MM.1S (cell line): Measurements from ENCODE around the gene AHCYL2.
A peak's percentile ranks its signal among the peaks of the same experiment; 100 is the strongest.
"Not testable (repeated sequence)": the region's sequence is repeated elsewhere in the genome, so short reads cannot be mapped to it uniquely, and the experiment has no call there.

Source experiments
- DNase-seq: peaks from one replicate; pipeline ENCODE4 v3.0.0-alpha.2; 2015
- H2AFZ ChIP-seq: fragments of 300-600 bp; sonication (generic); 2 replicates; pipeline ENCODE4 v1.6.0; 2016; ENCODE audit warnings: antibody characterized with exemption, low read length
- H3F3A ChIP-seq: fragments of 300-600 bp; sonication (generic); 2 replicates; pipeline ENCODE4 v1.6.1; 2016; ENCODE audit warnings: mild to moderate bottlenecking, antibody characterized with exemption, low read length, moderate library complexity, mixed read lengths; ENCODE audit not compliant: insufficient read depth
- H3K27ac ChIP-seq: fragments of 300-600 bp; sonication (generic); 2 replicates; pipeline ENCODE4 v1.5.1; 2016; ENCODE audit warnings: mild to moderate bottlenecking, low read length
- H3K27me3 ChIP-seq: fragments of 300-600 bp; sonication (generic); replicated peaks from 2 replicates; pipeline ENCODE4 v1.6.0; 2016; ENCODE audit warnings: low read length; ENCODE audit not compliant: insufficient read depth
- H3K36me3 ChIP-seq: fragments of 300-600 bp; sonication (generic); replicated peaks from 2 replicates; pipeline ENCODE4 v1.6.1; 2016; ENCODE audit warnings: mild to moderate bottlenecking, low read length, mixed read lengths; ENCODE audit not compliant: insufficient read depth
- H3K4me1 ChIP-seq: fragments of 300-600 bp; sonication (generic); 2 replicates; pipeline ENCODE4 v1.6.1; 2016; ENCODE audit warnings: low read length, mixed read lengths
- H3K4me2 ChIP-seq: fragments of 300-600 bp; sonication (generic); 2 replicates; pipeline ENCODE4 v1.6.0; 2016; ENCODE audit warnings: low read depth, low read length
- H3K4me3 ChIP-seq: fragments of 300-600 bp; sonication (generic); 2 replicates; pipeline ENCODE4 v1.5.1; 2016; ENCODE audit warnings: low read length, mixed read lengths
- H3K79me2 ChIP-seq: fragments of 300-600 bp; sonication (generic); 2 replicates; pipeline ENCODE4 v1.6.1; 2016; ENCODE audit warnings: mixed run types, low read length, mixed read lengths
- H3K9ac ChIP-seq: fragments of 300-600 bp; sonication (generic); 2 replicates; pipeline ENCODE4 v1.6.1; 2016; ENCODE audit warnings: low read length, mixed read lengths
- H3K9me2 ChIP-seq: fragments of 300-600 bp; sonication (generic); replicated peaks from 2 replicates; pipeline ENCODE4 v1.6.1; 2016; ENCODE audit warnings: mild to moderate bottlenecking, low read length, mixed read lengths; ENCODE audit not compliant: insufficient read depth
- H3K9me3 ChIP-seq: fragments of 300-600 bp; sonication (generic); replicated peaks from 2 replicates; pipeline ENCODE4 v1.6.1; 2016; ENCODE audit warnings: mild to moderate bottlenecking, low read length, mixed read lengths; ENCODE audit not compliant: insufficient read depth
- H4K20me1 ChIP-seq: fragments of 300-600 bp; sonication (generic); 2 replicates; pipeline ENCODE4 v1.6.1; 2016; ENCODE audit warnings: mild to moderate bottlenecking, low read length, moderate library complexity, mixed read lengths; ENCODE audit not compliant: insufficient read depth
- EZH2 ChIP-seq: fragments of 300-600 bp; sonication (generic); optimal IDR thresholded peaks from 2 replicates; pipeline ENCODE3; 2017; ENCODE audit warnings: low read depth, mild to moderate bottlenecking, antibody characterized with exemption, low read length, mixed read lengths
- EZH2phosphoT487 ChIP-seq: fragments of 300-600 bp; sonication (generic); IDR thresholded peaks from 2 replicates; pipeline ENCODE4 v1.6.1; 2018; ENCODE audit warnings: antibody characterized with exemption, low read length
- TF ChIP-seq, protein P1 (sequence below): fragments of 300-600 bp; sonication (generic); IDR thresholded peaks from 2 replicates; pipeline ENCODE4 v1.5.1; 2016; ENCODE audit warnings: antibody characterized with exemption, low read length, mixed read lengths

Gene AHCYL2

DNA sequence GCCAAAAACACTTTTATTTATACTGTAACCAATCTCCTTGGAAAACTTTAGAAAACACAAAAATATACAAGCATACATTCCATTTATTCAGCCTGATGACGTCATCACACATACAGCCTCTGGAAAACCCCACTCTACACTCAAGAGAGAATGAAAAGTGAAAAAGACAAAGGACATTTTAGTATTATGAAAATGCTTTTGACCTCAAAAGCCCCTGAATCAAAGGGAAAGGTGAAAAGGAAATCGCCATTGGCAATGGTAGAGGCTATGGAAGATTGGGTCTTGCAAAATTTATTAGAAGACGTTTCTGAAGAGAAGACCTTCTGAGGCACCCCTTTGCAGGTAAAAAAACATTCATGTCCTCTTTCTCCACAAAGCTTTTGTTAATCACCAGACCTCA lies 126.5 kb downstream of the AHCYL2 start:
- TF ChIP-seq, protein P1, sequence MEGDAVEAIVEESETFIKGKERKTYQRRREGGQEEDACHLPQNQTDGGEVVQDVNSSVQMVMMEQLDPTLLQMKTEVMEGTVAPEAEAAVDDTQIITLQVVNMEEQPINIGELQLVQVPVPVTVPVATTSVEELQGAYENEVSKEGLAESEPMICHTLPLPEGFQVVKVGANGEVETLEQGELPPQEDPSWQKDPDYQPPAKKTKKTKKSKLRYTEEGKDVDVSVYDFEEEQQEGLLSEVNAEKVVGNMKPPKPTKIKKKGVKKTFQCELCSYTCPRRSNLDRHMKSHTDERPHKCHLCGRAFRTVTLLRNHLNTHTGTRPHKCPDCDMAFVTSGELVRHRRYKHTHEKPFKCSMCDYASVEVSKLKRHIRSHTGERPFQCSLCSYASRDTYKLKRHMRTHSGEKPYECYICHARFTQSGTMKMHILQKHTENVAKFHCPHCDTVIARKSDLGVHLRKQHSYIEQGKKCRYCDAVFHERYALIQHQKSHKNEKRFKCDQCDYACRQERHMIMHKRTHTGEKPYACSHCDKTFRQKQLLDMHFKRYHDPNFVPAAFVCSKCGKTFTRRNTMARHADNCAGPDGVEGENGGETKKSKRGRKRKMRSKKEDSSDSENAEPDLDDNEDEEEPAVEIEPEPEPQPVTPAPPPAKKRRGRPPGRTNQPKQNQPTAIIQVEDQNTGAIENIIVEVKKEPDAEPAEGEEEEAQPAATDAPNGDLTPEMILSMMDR = no peak
- TF ChIP-seq EZH2phosphoT487 (no peak), EZH2 (no peak)
- no peaks in the 10 kb centered on the region for H3K36me3 ChIP-seq
- 0 out of 2 replicates have a peak, but pooled peaks cover 4% of the 10 kb centered on the region for H3F3A ChIP-seq
- H3K9me3 ChIP-seq = no peaks in the 10 kb centered on the region
- H3K27me3 ChIP-seq = no peaks in the 10 kb centered on the region
- no peaks in the 10 kb centered on the region for H4K20me1 ChIP-seq
- no peaks in the 10 kb centered on the region for H3K79me2 ChIP-seq
- H3K9me2 ChIP-seq = no peaks in the 10 kb centered on the region
- H3K27ac ChIP-seq = no peak overlapping the region
- peak overlapping the region; percentile 2; the same call in 1 of the 2 replicates for H3K4me2 ChIP-seq
- H3K4me1 ChIP-seq = peaks cover 25% of the 10 kb centered on the region
- H2AFZ ChIP-seq = no peak overlapping the region
- H3K4me3 ChIP-seq = no peak overlapping the region
- peak; percentile 25 for DNase-seq
- no peak overlapping the region for H3K9ac ChIP-seq

DNA sequence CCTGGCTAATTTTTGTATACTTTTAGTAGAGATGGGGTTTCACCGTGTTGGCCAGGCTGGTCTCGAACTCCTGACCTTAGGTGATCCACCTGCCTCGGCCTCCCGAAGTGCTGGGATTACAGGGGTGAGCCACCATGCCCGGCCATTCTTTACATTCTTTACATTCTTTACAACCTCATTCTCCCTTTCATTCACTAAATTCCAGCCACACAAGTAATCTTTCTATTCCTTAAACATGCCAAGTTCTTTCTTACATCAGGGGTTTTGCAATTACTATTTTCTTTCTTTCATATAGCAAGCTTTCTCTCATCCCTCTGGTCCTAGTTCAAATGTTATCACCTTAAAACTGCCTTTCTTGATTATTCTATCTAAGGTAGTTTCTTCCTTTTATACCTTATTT lies 128.3 kb downstream of the AHCYL2 start:
- not testable (repeated sequence) for DNase-seq

DNA sequence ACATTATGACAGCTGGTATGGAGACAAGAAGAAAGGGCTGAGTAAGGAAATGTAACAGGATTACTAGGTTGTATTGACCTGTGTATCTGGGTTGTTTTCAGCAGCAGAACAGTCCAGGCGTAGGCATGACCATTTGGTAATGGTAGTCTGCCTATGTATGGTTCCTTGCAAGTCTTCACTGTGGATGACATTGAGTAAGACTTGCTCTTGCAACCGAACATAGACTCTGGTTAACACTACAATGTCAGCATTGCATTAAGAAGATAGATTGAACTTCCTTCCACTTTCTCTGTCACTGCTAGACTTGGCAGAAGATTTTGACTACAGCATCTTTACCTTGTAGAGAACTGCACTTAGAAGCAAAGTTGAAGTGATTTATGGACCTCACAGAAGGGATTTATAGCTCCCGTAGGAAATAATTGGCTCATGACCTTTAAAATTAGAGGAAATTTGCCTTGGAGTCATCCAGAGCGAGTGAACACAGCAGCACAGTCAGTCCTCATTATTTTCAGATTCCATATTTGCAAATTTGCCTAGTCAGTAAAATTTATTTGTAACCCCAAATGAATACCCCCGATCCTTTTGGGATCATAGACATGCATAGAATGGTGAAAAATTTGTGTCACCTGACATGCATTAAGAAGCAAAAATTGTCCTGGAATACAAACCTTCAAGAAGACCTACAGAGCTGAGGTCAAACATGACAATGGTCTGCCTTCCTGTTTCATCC lies 129.8 kb downstream of the AHCYL2 start:
- no peaks in the 10 kb centered on the region for H4K20me1 ChIP-seq
- no peak overlapping the region for H3K9ac ChIP-seq
- H3K9me3 ChIP-seq = no peaks in the 10 kb centered on the region
- H3K4me3 ChIP-seq = no peak overlapping the region
- no peak overlapping the region for H3K27ac ChIP-seq
- H2AFZ ChIP-seq = no peak overlapping the region
- 0 out of 2 replicates have a peak, but pooled peaks cover 4% of the 10 kb centered on the region for H3F3A ChIP-seq
- no peaks in the 10 kb centered on the region for H3K36me3 ChIP-seq
- peaks cover 29% of the 10 kb centered on the region for H3K4me1 ChIP-seq
- H3K79me2 ChIP-seq = no peaks in the 10 kb centered on the region
- TF ChIP-seq EZH2phosphoT487 (no peak), EZH2 (no peak)
- TF ChIP-seq, protein P1 = no peak
- H3K4me2 ChIP-seq = no peak overlapping the region
- no peaks in the 10 kb centered on the region for H3K27me3 ChIP-seq
- no peaks in the 10 kb centered on the region for H3K9me2 ChIP-seq
- DNase-seq = no peak

More for the DNA sequence above, 128.3 kb downstream of the AHCYL2 start:
- not testable (repeated sequence) for H2AFZ ChIP-seq, H3K9ac ChIP-seq, H3K79me2 ChIP-seq, H3K36me3 ChIP-seq, H3K9me2 ChIP-seq, H3K27ac ChIP-seq, H3F3A ChIP-seq, H3K4me3 ChIP-seq, H4K20me1 ChIP-seq, H3K9me3 ChIP-seq, H3K27me3 ChIP-seq, H3K4me2 ChIP-seq
- H3K4me1 ChIP-seq = peaks cover 29% of the 10 kb centered on the region

DNA sequence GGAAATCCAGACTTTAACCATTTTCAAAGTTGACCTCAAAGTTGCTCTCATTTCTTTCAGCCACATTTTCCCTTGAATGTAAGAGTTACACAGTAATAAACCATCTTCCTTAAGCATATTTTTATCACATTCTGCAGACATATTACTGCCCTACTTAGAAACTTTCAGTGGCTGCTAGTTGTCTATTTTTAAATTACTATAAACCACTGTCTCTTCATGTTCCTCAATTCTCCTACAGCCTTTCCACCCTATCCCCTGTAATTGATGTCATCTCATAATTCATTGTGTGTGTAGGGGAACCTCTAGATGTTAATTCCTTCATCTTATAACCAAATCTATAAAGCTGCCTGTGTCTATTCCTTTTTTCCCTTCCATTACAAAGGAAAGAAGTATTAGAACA lies 131.3 kb downstream of the AHCYL2 start:
- Histone ChIP-seq H3K27ac (no peak overlapping the region), H2AFZ (no peak overlapping the region), H3K9me2 (no peaks in the 10 kb centered on the region), H3K79me2 (no peaks in the 10 kb centered on the region), H3K4me1 (peaks cover 28% of the 10 kb centered on the region), H3K4me2 (peak overlapping the region; percentile 53), H3K4me3 (peak overlapping the region; percentile 4; the same call in 1 of the 2 replicates), H3F3A (0 out of 2 replicates have a peak, but pooled peaks cover 4% of the 10 kb centered on the region), H3K9ac (no peak overlapping the region), H3K27me3 (no peaks in the 10 kb centered on the region), H4K20me1 (no peaks in the 10 kb centered on the region), H3K9me3 (no peaks in the 10 kb centered on the region), H3K36me3 (no peaks in the 10 kb centered on the region)
- TF ChIP-seq, protein P1 = no peak
- TF ChIP-seq EZH2phosphoT487 (no peak), EZH2 (no peak)
- peak; percentile 23 for DNase-seq
